Left kidney (tissue), 8 donors: ENCODE data around the gene EIF4ENIF1. TPM values are rescaled to one million over a fixed set of nuclear protein-coding genes. Genes with fewer than 3 reads are reported as not detected.
"Not testable (repeated sequence)": the region's sequence is repeated elsewhere in the genome, so short reads cannot be mapped to it uniquely, and the experiment has no call there.

Experiments
- DNase-seq: peaks from one replicate; pipeline ENCODE4 v3.0.0-alpha.2; 2013
- long read RNA-seq, 8 donors: transcript quantifications; one replicate each; lab custom pipeline, GENCODE V29; 2026
- polyA plus RNA-seq: library from polyadenylated mRNA; unstranded; fragments of 120-200 nt; gene quantifications from one replicate; pipeline ENCODE4 v1.2.1, GENCODE V29; 2013; ENCODE audit not compliant: insufficient read length

EIF4ENIF1 gene
- polyA plus RNA-seq: 55.5 TPM
- long read RNA-seq, donor 1, partial matches to known transcripts: 8 of 9 reads
- long read RNA-seq, donor 1, other reads (novel, unspliced or antisense): 0 of 9 reads
- long read RNA-seq, donor 2, partial matches to known transcripts: 6 of 6 reads
- long read RNA-seq, donor 2, other reads (novel, unspliced or antisense): 0 of 6 reads
- long read RNA-seq, donor 3, partial matches to known transcripts: 0 of 3 reads
- long read RNA-seq, donor 3, other reads (novel, unspliced or antisense): 0 of 3 reads
- long read RNA-seq, donor 4: 0 reads
- long read RNA-seq, donor 5, partial matches to known transcripts: 0 of 5 reads
- long read RNA-seq, donor 5, other reads (novel, unspliced or antisense): 0 of 5 reads
- long read RNA-seq, donor 6: 0 reads
- long read RNA-seq, donor 7, partial matches to known transcripts: 0 of 1 reads
- long read RNA-seq, donor 7, other reads (novel, unspliced or antisense): 0 of 1 reads
- long read RNA-seq, donor 8, partial matches to known transcripts: 0 of 1 reads
- long read RNA-seq, donor 8, other reads (novel, unspliced or antisense): 0 of 1 reads

GRCh38 chr22:31489632-31490495, at the start of gene EIF4ENIF1:
Gene EIF4ENIF1, minus strand, starts transcription at chr22:31489842. Its CDS starts 1,124 bp downstream, at chr22:31488718.
- DNase-seq: peak; percentile 88

- no peak for DNase-seq
Measured at GRCh38 chr22:31538815-31539214, 49.2 kb upstream of the EIF4ENIF1 start.

GRCh38 chr22:31537019-31537535, 47.4 kb upstream of the EIF4ENIF1 start:
- no peak for DNase-seq

GRCh38 chr22:31533374-31533773, 43.7 kb upstream of the EIF4ENIF1 start:
- DNase-seq: peak; percentile 18

GRCh38 chr22:31532060-31532459, 42.4 kb upstream of the EIF4ENIF1 start:
- DNase-seq: no peak

GRCh38 chr22:31530823-31531195, 41.2 kb upstream of the EIF4ENIF1 start:
- peak; percentile 39 for DNase-seq

- DNase-seq: no peak
Measured at GRCh38 chr22:31526270-31526669, 36.6 kb upstream of the EIF4ENIF1 start.

- not testable (repeated sequence) for DNase-seq
Measured at GRCh38 chr22:31524132-31524531, 34.5 kb upstream of the EIF4ENIF1 start.

GRCh38 chr22:31520051-31520450, 30.4 kb upstream of the EIF4ENIF1 start:
- DNase-seq: no peak

GRCh38 chr22:31509061-31509762, 19.6 kb upstream of the EIF4ENIF1 start:
- no peak for DNase-seq

- no peak for DNase-seq
Measured at GRCh38 chr22:31508536-31508935, 18.9 kb upstream of the EIF4ENIF1 start.

GRCh38 chr22:31507517-31507916, 17.9 kb upstream of the EIF4ENIF1 start:
- not testable (repeated sequence) for DNase-seq

GRCh38 chr22:31504282-31504681, 14.6 kb upstream of the EIF4ENIF1 start:
- DNase-seq: no peak

GRCh38 chr22:31503211-31503964, 13.7 kb upstream of the EIF4ENIF1 start:
- DNase-seq: no peak

GRCh38 chr22:31501738-31502137, 12.1 kb upstream of the EIF4ENIF1 start:
- DNase-seq: no peak

- DNase-seq: no peak
Measured at GRCh38 chr22:31497148-31497938, 7.7 kb upstream of the EIF4ENIF1 start.

GRCh38 chr22:31496735-31497146, 7.1 kb upstream of the EIF4ENIF1 start:
- no peak for DNase-seq

- peak; percentile 89 for DNase-seq
Measured at GRCh38 chr22:31496007-31496734, 6.5 kb upstream of the EIF4ENIF1 start, which contains the start of gene SFI1. Gene SFI1, plus strand, starts transcription at chr22:31496536. Its CDS starts 11,749 bp downstream, at chr22:31508285.

GRCh38 chr22:31495343-31495742, 5.7 kb upstream of the EIF4ENIF1 start:
- DNase-seq: no peak
